Measurements from ENCODE around the gene MAP3K7. TPM values are rescaled to one million over a fixed set of nuclear protein-coding genes. Genes with fewer than 3 reads are reported as not detected.
A peak's percentile ranks its signal among the peaks of the same experiment; 100 is the strongest.

Gene MAP3K7
- total RNA-seq (10 to 100 TPM; 17.7 to 20.9 (median 20.3) TPM), polyA plus RNA-seq (10.8 TPM)
- long read RNA-seq, donor 1, full-length matches to known transcripts: 85 of 108 reads
- long read RNA-seq, donor 1, partial matches to known transcripts: 0 of 108 reads
- long read RNA-seq, donor 1, other reads (novel, unspliced or antisense): 23 of 108 reads
- long read RNA-seq, donor 2, full-length matches to known transcripts: 26 of 34 reads
- long read RNA-seq, donor 2, partial matches to known transcripts: 3 of 34 reads
- long read RNA-seq, donor 2, other reads (novel, unspliced or antisense): 5 of 34 reads
- long read RNA-seq, donor 3, full-length matches to known transcripts: 235 of 314 reads
- long read RNA-seq, donor 3, partial matches to known transcripts: 31 of 314 reads
- long read RNA-seq, donor 3, other reads (novel, unspliced or antisense): 48 of 314 reads
- long read RNA-seq, donor 4, full-length matches to known transcripts: 23 of 32 reads
- long read RNA-seq, donor 4, partial matches to known transcripts: 4 of 32 reads
- long read RNA-seq, donor 4, other reads (novel, unspliced or antisense): 5 of 32 reads

GRCh38 chr6:90586836-90587638, at the start of gene MAP3K7:
TSS of gene MAP3K7 (minus strand) at chr6:90587072. CDS start at chr6:90586883, 189 bp downstream.
- Histone ChIP-seq H3K27me3 (ENCODE audit: control insufficient read depth, insufficient read depth) (no peaks in the 10 kb centered on the region), H3K4me3 (ENCODE audit: low read length) (peak within 1 kb of the TSS; percentile 53), H3K27ac (ENCODE audit: low read length) (peak within 1 kb of the TSS; percentile 17), H3K9me3 (ENCODE audit: control insufficient read depth, low read length) (no peaks in the 10 kb centered on the region), H3K4me1 (ENCODE audit: control insufficient read depth, insufficient read depth, low read length) (no peaks in the 10 kb centered on the region)
- intact Hi-C loops (cut with DNase I): no loop called here
- ATAC-seq (peak; percentile 98 to 99), DNase-seq (peak; percentile 90 to 96 (median 95))
- WGBS: under 1% methylated on average over 58 of the region's 58 CpGs

- Histone ChIP-seq H3K4me1 (ENCODE audit: control insufficient read depth, insufficient read depth, low read length) (no peaks in the 10 kb centered on the region), H3K9me3 (ENCODE audit: control insufficient read depth, low read length) (no peaks in the 10 kb centered on the region), H3K4me3 (ENCODE audit: low read length) (no peak overlapping the region), H3K27me3 (ENCODE audit: control insufficient read depth, insufficient read depth) (no peaks in the 10 kb centered on the region), H3K27ac (ENCODE audit: low read length) (no peak overlapping the region)
- DNase-seq: no peak
- 12% methylated on average over 1 of the region's 1 CpG for WGBS
- intact Hi-C loops (cut with DNase I): no loop called here
- ATAC-seq: no peak
Measured at GRCh38 chr6:90631046-90631445, 44.2 kb upstream of the MAP3K7 start.

- Histone ChIP-seq H3K9me3 (ENCODE audit: control insufficient read depth, low read length) (no peaks in the 10 kb centered on the region), H3K4me3 (ENCODE audit: low read length) (no peak overlapping the region), H3K4me1 (ENCODE audit: control insufficient read depth, insufficient read depth, low read length) (no peaks in the 10 kb centered on the region), H3K27me3 (ENCODE audit: control insufficient read depth, insufficient read depth) (no peaks in the 10 kb centered on the region), H3K27ac (ENCODE audit: low read length) (no peak overlapping the region)
- ATAC-seq (no peak), DNase-seq (no peak)
- WGBS: 93% methylated on average over 2 of the region's 2 CpGs
- intact Hi-C loops (cut with DNase I): no loop called here
Measured at GRCh38 chr6:90621581-90621980, 34.7 kb upstream of the MAP3K7 start.

- Histone ChIP-seq H3K27ac (ENCODE audit: low read length) (no peak overlapping the region), H3K9me3 (ENCODE audit: control insufficient read depth, low read length) (no peaks in the 10 kb centered on the region), H3K27me3 (ENCODE audit: control insufficient read depth, insufficient read depth) (peaks cover 4% of the 10 kb centered on the region), H3K4me1 (ENCODE audit: control insufficient read depth, insufficient read depth, low read length) (no peaks in the 10 kb centered on the region), H3K4me3 (ENCODE audit: low read length) (no peak overlapping the region)
- intact Hi-C loops (cut with DNase I): no loop called here
- no peak for ATAC-seq
- DNase-seq: no peak
- 82% methylated on average over 2 of the region's 2 CpGs for WGBS
Measured at GRCh38 chr6:90619221-90619620, 32.3 kb upstream of the MAP3K7 start.

GRCh38 chr6:90612313-90612680, 25.4 kb upstream of the MAP3K7 start:
- DNase-seq (no peak), ATAC-seq (no peak)
- Histone ChIP-seq H3K9me3 (ENCODE audit: control insufficient read depth, low read length) (no peaks in the 10 kb centered on the region), H3K4me3 (ENCODE audit: low read length) (no peak overlapping the region), H3K4me1 (ENCODE audit: control insufficient read depth, insufficient read depth, low read length) (no peaks in the 10 kb centered on the region), H3K27ac (ENCODE audit: low read length) (no peak overlapping the region), H3K27me3 (ENCODE audit: control insufficient read depth, insufficient read depth) (peaks cover 4% of the 10 kb centered on the region)
- WGBS: 87% methylated on average over 6 of the region's 6 CpGs
- intact Hi-C loops (cut with DNase I): no loop called here

GRCh38 chr6:90611543-90612312, 24.9 kb upstream of the MAP3K7 start:
- 69% methylated on average over 25 of the region's 25 CpGs for WGBS
- Histone ChIP-seq H3K27ac (ENCODE audit: low read length) (no peak overlapping the region), H3K27me3 (ENCODE audit: control insufficient read depth, insufficient read depth) (peaks cover 4% of the 10 kb centered on the region), H3K9me3 (ENCODE audit: control insufficient read depth, low read length) (no peaks in the 10 kb centered on the region), H3K4me3 (ENCODE audit: low read length) (peak overlapping the region; percentile 53), H3K4me1 (ENCODE audit: control insufficient read depth, insufficient read depth, low read length) (no peaks in the 10 kb centered on the region)
- no peak for ATAC-seq
- DNase-seq: peak in 1 of 3 donors; percentile 23
- intact Hi-C loops (cut with DNase I): no loop called here

GRCh38 chr6:90610751-90611542, 24.1 kb upstream of the MAP3K7 start:
- intact Hi-C loops (cut with DNase I): no loop called here
- H3K27ac ChIP-seq (ENCODE audit: low read length): peak overlapping the region; percentile 5

GRCh38 chr6:90610301-90610750, 23.5 kb upstream of the MAP3K7 start:
- 13% methylated on average over 22 of the region's 22 CpGs for WGBS
- peaks cover 3% of the 10 kb centered on the region for H3K27me3 ChIP-seq (ENCODE audit: control insufficient read depth, insufficient read depth)
- peak; percentile 29 to 40 for ATAC-seq
- DNase-seq: peak in 1 of 3 donors; percentile 21
- peak overlapping the region; percentile 6 for H3K27ac ChIP-seq (ENCODE audit: low read length)
- intact Hi-C loops (cut with DNase I): no loop called here
- peak overlapping the region; percentile 53 for H3K4me3 ChIP-seq (ENCODE audit: low read length)
- no peaks in the 10 kb centered on the region for H3K9me3 ChIP-seq (ENCODE audit: control insufficient read depth, low read length)
- no peaks in the 10 kb centered on the region for H3K4me1 ChIP-seq (ENCODE audit: control insufficient read depth, insufficient read depth, low read length)

More at GRCh38 chr6:90610751-90611542, 24.1 kb upstream of the MAP3K7 start:
- peak; percentile 47 to 80 (median 74) for DNase-seq
- no peaks in the 10 kb centered on the region for H3K4me1 ChIP-seq (ENCODE audit: control insufficient read depth, insufficient read depth, low read length)
- peaks cover 4% of the 10 kb centered on the region for H3K27me3 ChIP-seq (ENCODE audit: control insufficient read depth, insufficient read depth)
- under 1% methylated on average over 72 of the region's 72 CpGs for WGBS
- peak; percentile 91 to 92 for ATAC-seq
- no peaks in the 10 kb centered on the region for H3K9me3 ChIP-seq (ENCODE audit: control insufficient read depth, low read length)
- H3K4me3 ChIP-seq (ENCODE audit: low read length): peak overlapping the region; percentile 53

GRCh38 chr6:90605749-90606340, 19.0 kb upstream of the MAP3K7 start:
- H3K4me1 ChIP-seq (ENCODE audit: control insufficient read depth, insufficient read depth, low read length): no peaks in the 10 kb centered on the region
- H3K9me3 ChIP-seq (ENCODE audit: control insufficient read depth, low read length): no peaks in the 10 kb centered on the region
- 34% methylated on average over 1 of the region's 1 CpG for WGBS
- no peaks in the 10 kb centered on the region for H3K27me3 ChIP-seq (ENCODE audit: control insufficient read depth, insufficient read depth)
- ATAC-seq (no peak), DNase-seq (no peak)
- intact Hi-C loops (cut with DNase I): no loop called here
- no peak overlapping the region for H3K4me3 ChIP-seq (ENCODE audit: low read length)
- H3K27ac ChIP-seq (ENCODE audit: low read length): no peak overlapping the region

- no peak for DNase-seq
- H3K4me1 ChIP-seq (ENCODE audit: control insufficient read depth, insufficient read depth, low read length): no peaks in the 10 kb centered on the region
- H3K27me3 ChIP-seq (ENCODE audit: control insufficient read depth, insufficient read depth): no peaks in the 10 kb centered on the region
- H3K9me3 ChIP-seq (ENCODE audit: control insufficient read depth, low read length): no peaks in the 10 kb centered on the region
- no peak overlapping the region for H3K27ac ChIP-seq (ENCODE audit: low read length)
- no peak overlapping the region for H3K4me3 ChIP-seq (ENCODE audit: low read length)
- ATAC-seq: no peak
- WGBS: 74% methylated on average over 1 of the region's 1 CpG
- intact Hi-C loops (cut with DNase I): no loop called here
Measured at GRCh38 chr6:90604546-90604945, 17.7 kb upstream of the MAP3K7 start.

Data from right cardiac atrium (tissue), 5 donors.